Suppressor macrophage treated with lipopolysaccharide for 4 hours (primary cell): Measurements from ENCODE around the gene DCTD.

Source experiments
- DNase-seq: peaks from one replicate; pipeline ENCODE4 v3.0.0-alpha.2; 2020

DCTD gene

GRCh38 chr4:182890202-182890601, 27.0 kb downstream of the DCTD start:
- no peak for DNase-seq

GRCh38 chr4:182888891-182889290, 28.3 kb downstream of the DCTD start:
- no peak for DNase-seq

DNA sequence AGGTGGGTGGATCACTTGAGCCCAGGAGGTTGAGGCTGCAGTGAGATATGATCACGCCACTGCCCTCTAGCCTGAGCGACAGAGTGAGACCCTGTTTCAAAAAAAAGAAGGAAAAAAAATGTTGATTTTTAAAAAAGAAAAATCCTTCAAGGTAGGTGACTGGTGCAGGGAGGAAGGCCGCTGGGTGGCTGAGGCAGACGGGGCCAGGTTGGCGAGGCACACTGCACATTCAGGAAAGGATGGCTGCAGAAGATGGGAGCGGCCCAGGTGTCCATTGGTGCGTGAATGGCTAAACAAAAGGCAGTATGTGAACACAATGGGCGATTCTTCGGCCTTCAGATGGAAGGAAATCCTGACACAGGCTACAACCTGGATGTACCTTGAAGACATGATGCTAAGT, 30.4 kb downstream of the DCTD start:
- DNase-seq: no peak

GRCh38 chr4:182886205-182886604, 31.0 kb downstream of the DCTD start:
- DNase-seq: no peak

- DNase-seq: no peak
These were observed 31.5 kb downstream of the DCTD start for GRCh38 chr4:182885738-182886077.

- DNase-seq: no peak
These were observed 32.0 kb downstream of the DCTD start for GRCh38 chr4:182885022-182885737.

- DNase-seq: no peak
These were observed 33.1 kb downstream of the DCTD start for GRCh38 chr4:182884040-182884439.

DNA sequence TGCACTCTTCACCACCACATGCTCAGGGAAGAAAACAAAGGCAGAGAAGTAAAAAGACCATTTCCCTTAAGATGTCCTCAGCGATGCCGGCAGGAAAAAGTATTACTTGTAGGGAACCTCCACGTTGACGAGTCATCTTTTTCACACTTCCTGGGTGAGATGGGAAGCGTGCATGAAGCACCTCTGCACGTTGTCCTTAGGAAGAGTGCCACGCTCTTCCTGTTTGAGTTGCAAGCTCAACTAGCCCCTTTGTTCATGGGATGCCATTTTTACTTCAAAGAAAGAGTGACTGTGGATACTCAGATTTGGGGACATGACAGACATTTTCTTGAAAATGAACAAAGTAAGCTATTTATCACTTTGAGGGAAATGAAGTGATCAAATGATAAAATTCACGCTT, 33.8 kb downstream of the DCTD start:
- no peak for DNase-seq

DNA sequence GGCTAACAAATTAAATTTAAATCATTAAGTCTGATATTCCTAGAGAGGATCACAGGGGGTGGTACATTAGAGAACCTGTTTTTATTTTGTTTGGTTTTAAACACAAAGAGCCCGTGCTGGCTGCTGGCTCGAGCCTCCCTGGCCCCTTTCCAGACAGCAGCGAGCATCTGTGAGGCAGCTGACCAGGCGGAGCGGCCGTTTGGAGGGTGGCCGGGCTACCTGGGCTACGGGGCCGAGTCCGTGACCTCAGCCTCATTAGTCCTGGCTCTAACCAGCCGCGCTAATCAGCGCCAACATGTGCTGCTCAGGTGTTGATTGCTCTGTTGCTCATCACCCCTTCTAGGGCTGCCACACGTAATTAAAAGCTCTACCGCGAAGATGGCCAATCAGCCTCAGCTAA, 35.3 kb downstream of the DCTD start:
- DNase-seq: no peak

DNA sequence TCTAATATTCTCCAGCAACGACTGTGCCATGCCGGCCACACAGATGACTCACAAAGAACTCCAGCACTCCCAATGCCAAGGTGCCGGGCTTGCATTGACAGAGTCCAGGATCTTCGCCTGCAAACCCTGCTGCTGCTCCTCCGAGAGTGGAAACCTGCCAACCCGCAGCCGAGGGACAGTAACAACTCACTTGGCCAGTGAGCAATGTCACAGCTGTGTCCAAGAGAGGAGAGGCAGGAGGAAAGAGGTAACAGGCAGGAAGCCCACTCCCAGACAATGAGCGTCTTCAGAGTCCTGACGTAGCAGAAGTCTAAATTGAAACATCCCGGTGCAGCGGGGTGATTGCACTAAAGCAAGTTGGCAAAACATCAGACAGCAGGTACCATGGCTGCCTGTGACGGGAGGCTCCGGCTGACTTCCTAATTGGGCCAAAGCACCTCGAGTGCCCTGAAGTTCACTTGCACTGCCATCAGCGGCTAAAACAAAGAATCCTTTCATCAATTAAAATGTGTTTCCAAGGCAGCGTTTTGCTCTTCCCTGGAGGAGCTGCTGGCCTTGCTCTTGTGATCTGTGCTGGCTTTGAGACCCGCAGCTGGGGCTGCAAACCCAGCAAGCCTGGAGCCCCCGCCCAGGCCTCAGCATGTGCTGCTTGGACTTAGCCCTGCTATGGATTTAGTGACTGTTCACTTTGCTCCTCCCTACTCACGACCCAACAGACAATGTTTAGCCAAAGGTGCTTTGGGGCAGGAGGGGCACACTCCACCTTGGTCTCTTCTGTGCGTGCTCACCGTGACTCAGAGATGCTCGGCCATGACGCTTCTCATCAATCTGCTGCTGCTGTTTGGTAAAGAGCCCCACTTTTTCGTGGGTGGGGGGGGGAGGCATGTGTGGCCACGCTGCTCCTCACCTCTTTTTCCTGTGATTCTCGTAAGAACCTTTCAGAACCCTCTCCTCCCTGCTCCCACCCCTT, 36.5 kb downstream of the DCTD start:
- no peak for DNase-seq

DNA sequence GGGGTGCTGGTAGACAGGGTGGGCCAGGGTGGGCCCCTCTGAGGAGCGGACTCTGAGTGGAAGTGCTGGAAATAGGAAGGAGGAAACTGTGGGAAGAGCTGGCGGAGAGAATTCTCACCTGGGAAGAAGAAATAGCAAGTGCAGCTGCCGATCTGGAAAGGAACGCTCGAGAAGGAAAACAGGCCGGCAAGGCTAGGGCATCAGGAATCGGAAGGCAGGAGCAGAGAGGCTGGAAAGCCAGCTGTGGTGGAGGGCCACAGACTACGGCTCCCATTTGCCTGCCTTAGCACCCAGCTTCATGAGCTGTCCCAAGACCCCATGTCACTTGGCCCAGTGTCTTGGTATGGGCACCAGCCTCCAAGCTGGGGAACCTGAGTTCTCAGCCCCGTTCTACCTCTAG, 37.3 kb downstream of the DCTD start:
- DNase-seq: no peak

- DNase-seq: no peak
These were observed 38.3 kb downstream of the DCTD start for GRCh38 chr4:182878633-182879495.

DNA sequence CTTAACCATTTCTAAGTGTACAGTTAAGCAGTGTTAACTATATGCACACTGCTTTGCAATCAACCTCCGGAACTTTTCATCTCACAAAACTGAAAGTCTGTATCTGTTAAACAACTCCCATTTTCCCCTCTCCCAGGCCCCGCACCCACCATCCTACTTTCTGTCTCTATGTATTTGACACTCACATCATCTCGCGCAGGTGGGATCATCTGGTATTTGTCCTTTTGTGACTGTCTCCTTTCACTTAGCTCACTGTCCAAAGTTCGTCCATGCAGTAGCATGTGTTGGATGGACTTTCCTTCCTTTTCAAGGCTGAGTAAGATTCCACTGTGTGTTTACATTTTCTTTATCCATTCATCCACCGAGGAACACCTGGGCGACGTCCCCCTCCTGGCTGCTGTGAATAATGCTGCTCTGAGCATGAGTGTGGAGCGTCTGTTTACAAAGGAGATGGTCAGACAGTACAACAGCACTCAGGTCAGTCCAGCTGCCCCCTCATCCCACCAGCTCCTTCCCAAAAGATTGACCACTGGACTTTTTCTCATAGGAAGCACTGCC, 39.8 kb downstream of the DCTD start:
- no peak for DNase-seq

DNA sequence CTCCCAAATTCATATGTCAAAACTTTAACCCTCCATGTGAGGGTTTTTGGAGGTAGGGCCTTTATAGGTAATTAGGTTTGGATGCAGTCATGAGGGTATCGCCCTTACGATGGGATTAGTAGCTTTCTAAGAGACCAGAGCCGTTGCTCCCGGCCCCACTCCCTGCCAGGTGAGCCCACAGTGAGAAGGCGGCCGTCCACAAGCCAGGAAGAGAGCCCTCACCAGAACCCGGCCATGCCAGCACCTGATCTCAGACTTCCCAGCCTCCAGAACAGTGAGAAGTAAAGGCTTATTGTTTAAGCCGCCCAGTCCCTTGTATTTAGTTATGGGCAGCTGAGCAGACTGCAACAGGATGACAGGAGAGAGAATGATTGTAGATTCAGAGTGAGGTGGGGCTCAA, 40.8 kb downstream of the DCTD start:
- DNase-seq: no peak

GRCh38 chr4:182875453-182876405, 41.5 kb downstream of the DCTD start:
- no peak for DNase-seq

- DNase-seq: no peak
These were observed 42.3 kb downstream of the DCTD start for GRCh38 chr4:182874797-182875345.

- peak; percentile 13 for DNase-seq
These were observed 42.9 kb downstream of the DCTD start for GRCh38 chr4:182874304-182874751.

- DNase-seq: no peak
These were observed 43.5 kb downstream of the DCTD start for GRCh38 chr4:182873726-182874125.

GRCh38 chr4:182873289-182873688, 43.9 kb downstream of the DCTD start:
- DNase-seq: no peak

- DNase-seq: no peak
These were observed 44.3 kb downstream of the DCTD start for GRCh38 chr4:182872886-182873285.

GRCh38 chr4:182871616-182872015, 45.6 kb downstream of the DCTD start:
- no peak for DNase-seq
